Fibroblast of gingiva (primary cell): ENCODE data around the gene ANKRD23.
A peak's percentile ranks its signal among the peaks of the same experiment; 100 is the strongest.

Experiments used
- DNase-seq: peaks from one replicate; pipeline ENCODE4 v3.0.0-alpha.2; 2011; ENCODE audit warnings: low read depth

Gene ANKRD23

GRCh38 chr2:96877042-96877451, 33.2 kb upstream of the ANKRD23 start:
- no peak for DNase-seq

- DNase-seq = peak; percentile 45
These were observed 32.6 kb upstream of the ANKRD23 start for GRCh38 chr2:96876269-96877041.

- DNase-seq = no peak
These were observed 31.9 kb upstream of the ANKRD23 start for GRCh38 chr2:96875498-96876268.

- DNase-seq = no peak
These were observed 30.5 kb upstream of the ANKRD23 start for GRCh38 chr2:96874198-96874831.

GRCh38 chr2:96873651-96874096, 29.9 kb upstream of the ANKRD23 start:
- DNase-seq = no peak

- no peak for DNase-seq
These were observed 28.9 kb upstream of the ANKRD23 start for GRCh38 chr2:96872591-96873349.

GRCh38 chr2:96870626-96871255, 26.9 kb upstream of the ANKRD23 start:
- DNase-seq = no peak

- DNase-seq = peak; percentile 33
These were observed 26.2 kb upstream of the ANKRD23 start, which contains the start of gene SEMA4C for GRCh38 chr2:96869822-96870625. SEMA4C (minus strand) TSS chr2:96870080; CDS start chr2:96867886, 2,194 bp downstream.

GRCh38 chr2:96869281-96869821, 25.5 kb upstream of the ANKRD23 start:
- peak; percentile 83 for DNase-seq

GRCh38 chr2:96868555-96869280, 24.9 kb upstream of the ANKRD23 start:
- DNase-seq = peak; percentile 93

- DNase-seq = no peak
These were observed 24.1 kb upstream of the ANKRD23 start for GRCh38 chr2:96867756-96868554.

GRCh38 chr2:96866986-96867755, 23.4 kb upstream of the ANKRD23 start:
- DNase-seq = no peak

- DNase-seq = no peak
These were observed 22.8 kb upstream of the ANKRD23 start for GRCh38 chr2:96866586-96866985.

- no peak for DNase-seq
These were observed 22.3 kb upstream of the ANKRD23 start for GRCh38 chr2:96866149-96866548.

- DNase-seq = no peak
These were observed 21.8 kb upstream of the ANKRD23 start for GRCh38 chr2:96865654-96866053.

- no peak for DNase-seq
These were observed 20.7 kb upstream of the ANKRD23 start for GRCh38 chr2:96864343-96865091.
